IPS DF 6.9 (cell line): ENCODE results near the gene IYD.
A peak's percentile ranks its signal among the peaks of the same experiment; 100 is the strongest.

Experiments used
- DNase-seq: peaks from one replicate; pipeline ENCODE4 v3.0.0-alpha.2; 2013; ENCODE audit warnings: low read depth, low spot score
- H3K27ac ChIP-seq: one replicate; pipeline ENCODE4 v1.5.1; 2013; ENCODE audit warnings: low read length, control low read depth
- H3K27me3 ChIP-seq: 2 replicates; pipeline ENCODE4 v1.6.1; 2013; ENCODE audit warnings: mild to moderate bottlenecking, low read length; ENCODE audit not compliant: control insufficient read depth, insufficient read depth
- H3K36me3 ChIP-seq: 2 replicates; pipeline ENCODE4 v1.6.1; 2013; ENCODE audit warnings: low read length; ENCODE audit not compliant: control insufficient read depth, insufficient read depth
- H3K4me1 ChIP-seq: 2 replicates; pipeline ENCODE4 v1.6.1; 2013; ENCODE audit warnings: low read length; ENCODE audit not compliant: control insufficient read depth, insufficient read depth
- H3K4me3 ChIP-seq: 2 replicates; pipeline ENCODE4 v1.5.1; 2013; ENCODE audit warnings: mild to moderate bottlenecking, low read length
- H3K9me3 ChIP-seq: 2 replicates; pipeline ENCODE4 v1.6.1; 2013; ENCODE audit warnings: low read length, inconsistent platforms; ENCODE audit not compliant: control insufficient read depth, insufficient read depth
- WGBS: extraction: QIAGEN DNeasy Blood & Tissue Kit; methylation state at CpG from one replicate; pipeline ENCODE4 v1.1.7; 2013; ENCODE audit warnings: mixed read lengths, missing lambda C conversion rate; ENCODE audit not compliant: insufficient read length, insufficient coverage; 5-methylcytosine and 5-hydroxymethylcytosine counted together

IYD gene

GRCh38 chr6:150394899-150395295 is 26.1 kb downstream of the IYD start:
- no peaks in the 10 kb centered on the region for H3K4me1 ChIP-seq
- DNase-seq = no peak
- no CpG with 5 or more reads among the region's 3 CpGs for WGBS

GRCh38 chr6:150395388-150396009 is 26.7 kb downstream of the IYD start:
- H3K9me3 ChIP-seq = no peaks in the 10 kb centered on the region
- no peaks in the 10 kb centered on the region for H3K27me3 ChIP-seq
- no CpG with 5 or more reads among the region's 12 CpGs for WGBS
- no peaks in the 10 kb centered on the region for H3K36me3 ChIP-seq
- DNase-seq = peak; percentile 18
- H3K27ac ChIP-seq = no peak overlapping the region
- H3K4me3 ChIP-seq = no peak overlapping the region
- H3K4me1 ChIP-seq = no peaks in the 10 kb centered on the region

More at GRCh38 chr6:150394899-150395295, 26.1 kb downstream of the IYD start:
- Histone ChIP-seq H3K27ac (no peak overlapping the region), H3K36me3 (no peaks in the 10 kb centered on the region), H3K27me3 (no peaks in the 10 kb centered on the region), H3K9me3 (no peaks in the 10 kb centered on the region), H3K4me3 (no peak overlapping the region)

GRCh38 chr6:150403458-150404246 is 34.8 kb downstream of the IYD start:
- H3K4me1 ChIP-seq = no peaks in the 10 kb centered on the region
- DNase-seq = no peak
- no peak overlapping the region for H3K27ac ChIP-seq
- no peaks in the 10 kb centered on the region for H3K9me3 ChIP-seq
- no CpG with 5 or more reads among the region's 5 CpGs for WGBS
- H3K36me3 ChIP-seq = no peaks in the 10 kb centered on the region
- no peak overlapping the region for H3K4me3 ChIP-seq
- no peaks in the 10 kb centered on the region for H3K27me3 ChIP-seq

- Histone ChIP-seq H3K9me3 (no peaks in the 10 kb centered on the region), H3K4me1 (no peaks in the 10 kb centered on the region), H3K36me3 (no peaks in the 10 kb centered on the region), H3K4me3 (no peak overlapping the region), H3K27me3 (no peaks in the 10 kb centered on the region), H3K27ac (no peak overlapping the region)
- DNase-seq = no peak
- no CpG with 5 or more reads among the region's 2 CpGs for WGBS
Observed at GRCh38 chr6:150406948-150407347, 38.1 kb downstream of the IYD start.

GRCh38 chr6:150408842-150409241 is 40.0 kb downstream of the IYD start:
- no peak for DNase-seq
- no CpG with 5 or more reads among the region's 6 CpGs for WGBS
- Histone ChIP-seq H3K4me3 (no peak overlapping the region), H3K9me3 (no peaks in the 10 kb centered on the region), H3K4me1 (no peaks in the 10 kb centered on the region), H3K36me3 (no peaks in the 10 kb centered on the region), H3K27me3 (no peaks in the 10 kb centered on the region), H3K27ac (no peak overlapping the region)

- no peak overlapping the region for H3K27ac ChIP-seq
- no peaks in the 10 kb centered on the region for H3K36me3 ChIP-seq
- WGBS = no CpG with 5 or more reads among the region's 1 CpG
- H3K27me3 ChIP-seq = no peaks in the 10 kb centered on the region
- H3K4me1 ChIP-seq = no peaks in the 10 kb centered on the region
- DNase-seq = no peak
- H3K4me3 ChIP-seq = no peak overlapping the region
- H3K9me3 ChIP-seq = no peaks in the 10 kb centered on the region
Observed at GRCh38 chr6:150409576-150410066, 40.8 kb downstream of the IYD start.

GRCh38 chr6:150410399-150410798 is 41.6 kb downstream of the IYD start:
- no peak overlapping the region for H3K4me3 ChIP-seq
- H3K27me3 ChIP-seq = no peaks in the 10 kb centered on the region
- DNase-seq = no peak
- no CpG with 5 or more reads among the region's 4 CpGs for WGBS
- H3K4me1 ChIP-seq = no peaks in the 10 kb centered on the region
- no peaks in the 10 kb centered on the region for H3K9me3 ChIP-seq
- no peak overlapping the region for H3K27ac ChIP-seq
- H3K36me3 ChIP-seq = no peaks in the 10 kb centered on the region

- Histone ChIP-seq H3K36me3 (no peaks in the 10 kb centered on the region), H3K9me3 (no peaks in the 10 kb centered on the region), H3K27ac (no peak overlapping the region), H3K4me3 (no peak overlapping the region), H3K27me3 (no peaks in the 10 kb centered on the region), H3K4me1 (no peaks in the 10 kb centered on the region)
- DNase-seq = no peak
- no CpG with 5 or more reads among the region's 2 CpGs for WGBS
Observed at GRCh38 chr6:150410906-150411305, 42.1 kb downstream of the IYD start.

GRCh38 chr6:150412221-150412620 is 43.4 kb downstream of the IYD start:
- no peak overlapping the region for H3K4me3 ChIP-seq

GRCh38 chr6:150413198-150413597 is 44.4 kb downstream of the IYD start:
- no peak overlapping the region for H3K4me3 ChIP-seq
- H3K27ac ChIP-seq = no peak overlapping the region
- WGBS = no CpG with 5 or more reads among the region's 4 CpGs
- no peaks in the 10 kb centered on the region for H3K4me1 ChIP-seq
- no peaks in the 10 kb centered on the region for H3K9me3 ChIP-seq
- no peak for DNase-seq
- no peaks in the 10 kb centered on the region for H3K36me3 ChIP-seq
- H3K27me3 ChIP-seq = no peaks in the 10 kb centered on the region

More at GRCh38 chr6:150412221-150412620, 43.4 kb downstream of the IYD start:
- H3K27me3 ChIP-seq = no peaks in the 10 kb centered on the region
- DNase-seq = no peak
- 100% methylated on average over 2 of the region's 3 CpGs for WGBS
- no peaks in the 10 kb centered on the region for H3K36me3 ChIP-seq
- H3K27ac ChIP-seq = no peak overlapping the region
- H3K9me3 ChIP-seq = no peaks in the 10 kb centered on the region
- no peaks in the 10 kb centered on the region for H3K4me1 ChIP-seq
